IPS-20b (cell line): ENCODE data around the gene TMEM87B.

Experiments
- H3K27ac ChIP-seq: one replicate; pipeline ENCODE4 v1.5.1; 2013; ENCODE audit warnings: low read length
- H3K27me3 ChIP-seq: 2 replicates; pipeline ENCODE4 v1.6.1; 2013; ENCODE audit warnings: mild to moderate bottlenecking, low read length, inconsistent platforms; ENCODE audit not compliant: insufficient read depth
- H3K36me3 ChIP-seq: 2 replicates; pipeline ENCODE4 v1.6.1; 2013; ENCODE audit warnings: low read depth, mild to moderate bottlenecking, inconsistent platforms, low read length, moderate library complexity; ENCODE audit not compliant: insufficient read depth
- H3K4me1 ChIP-seq: 2 replicates; pipeline ENCODE4 v1.6.1; 2013; ENCODE audit warnings: mild to moderate bottlenecking, control low read depth, inconsistent platforms, low read length, moderate library complexity; ENCODE audit not compliant: insufficient read depth
- H3K4me3 ChIP-seq: 2 replicates; pipeline ENCODE4 v1.5.1; 2013; ENCODE audit warnings: mild to moderate bottlenecking, low read length, inconsistent platforms
- H3K9ac ChIP-seq: 2 replicates; pipeline ENCODE4 v1.6.1; 2013; ENCODE audit warnings: low read depth, mild to moderate bottlenecking, inconsistent platforms, low read length, moderate library complexity
- H3K9me3 ChIP-seq: 2 replicates; pipeline ENCODE4 v1.6.1; 2013; ENCODE audit warnings: mild to moderate bottlenecking, low read depth, low read length, inconsistent platforms; ENCODE audit not compliant: insufficient read depth

Gene TMEM87B

DNA sequence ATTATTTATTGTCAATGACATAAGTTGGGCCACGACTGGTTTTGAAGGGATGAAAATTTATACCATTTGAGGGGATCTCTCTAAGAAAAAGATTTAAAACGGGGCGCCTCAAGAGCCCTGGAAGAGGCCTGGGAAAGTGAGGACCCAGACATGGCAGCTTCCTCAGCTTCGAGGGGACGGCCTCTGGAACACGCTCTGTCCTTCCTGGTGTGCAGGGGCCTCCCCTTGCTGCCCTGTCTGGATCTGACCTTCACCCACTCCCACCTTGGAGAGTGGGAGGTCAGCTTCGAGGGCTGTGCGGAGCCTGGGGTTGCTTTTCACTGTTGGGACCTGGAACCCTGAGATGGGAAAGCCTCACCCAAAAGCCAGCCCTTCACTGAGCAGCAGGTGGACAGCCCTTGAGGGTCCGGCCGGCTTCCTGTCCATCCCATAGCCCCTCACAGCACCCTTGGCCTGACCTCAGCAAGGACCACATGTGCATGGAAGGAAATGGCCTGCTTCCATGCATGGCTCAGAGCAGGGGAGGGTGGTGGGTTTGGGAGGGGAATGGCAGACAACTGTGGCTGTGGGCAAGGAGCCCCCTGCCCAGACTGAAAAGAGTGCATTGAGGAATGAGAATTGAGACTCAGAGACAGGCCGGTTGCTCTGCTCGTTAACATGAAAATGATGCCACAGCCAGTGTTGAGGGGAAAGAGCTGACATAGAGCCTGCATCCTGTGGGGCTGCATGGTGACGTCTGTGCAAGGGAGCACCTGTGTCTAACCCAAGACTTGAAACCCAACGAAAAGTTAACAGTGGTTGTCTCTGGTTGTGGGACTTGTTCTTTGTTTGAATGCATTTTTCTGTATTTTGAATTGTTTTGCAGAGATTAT lies 99.4 kb downstream of the TMEM87B start:
- H3K4me3 ChIP-seq, result no peak overlapping the region
- no peaks in the 10 kb centered on the region for H3K4me1 ChIP-seq
- no peak overlapping the region for H3K27ac ChIP-seq
- no peaks in the 10 kb centered on the region for H3K36me3 ChIP-seq
- no peaks in the 10 kb centered on the region for H3K27me3 ChIP-seq
- no peaks in the 10 kb centered on the region for H3K9me3 ChIP-seq
- no peak overlapping the region for H3K9ac ChIP-seq

DNA sequence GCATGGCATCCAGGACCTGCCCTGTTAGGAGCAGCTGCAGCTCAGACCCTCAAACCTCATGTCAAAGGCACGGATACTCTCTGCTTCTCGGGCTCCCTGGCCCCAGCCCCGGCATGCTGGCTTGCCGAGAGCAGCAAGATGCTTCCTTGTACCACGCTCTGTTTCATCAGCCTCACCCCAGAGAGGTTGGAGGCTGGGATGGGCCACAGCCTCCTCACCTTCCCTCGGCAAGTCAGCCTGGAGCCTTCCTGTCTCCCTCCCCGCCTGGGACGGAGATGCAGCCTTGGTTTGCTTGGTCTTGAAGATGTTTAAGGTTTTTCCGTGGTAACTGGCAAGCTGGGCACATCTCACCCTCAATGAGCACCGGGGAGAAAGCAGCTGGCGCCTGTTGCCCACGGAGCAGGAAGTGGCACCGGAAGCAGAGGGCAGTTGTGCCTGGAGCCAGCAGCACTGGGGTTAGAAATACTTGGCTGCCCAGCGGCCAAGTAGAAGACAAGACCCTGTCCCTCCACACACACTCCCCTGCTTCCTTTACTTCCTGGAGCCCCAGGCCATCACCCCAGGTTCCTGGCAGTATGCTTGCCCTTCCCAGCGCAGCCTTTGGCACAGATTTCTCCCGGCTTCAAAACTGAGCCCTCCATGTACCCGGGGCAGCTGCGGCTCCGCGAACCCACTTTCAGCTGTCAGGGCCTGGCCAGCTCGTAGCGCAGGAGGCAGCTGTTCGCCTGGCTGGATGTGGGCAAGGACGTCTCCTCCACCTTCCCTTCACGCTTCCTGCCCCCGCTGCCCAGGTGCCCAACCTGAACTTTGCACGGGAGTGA lies 100.5 kb downstream of the TMEM87B start:
- Histone ChIP-seq H3K27me3 (no peaks in the 10 kb centered on the region), H3K9ac (no peak overlapping the region), H3K36me3 (no peaks in the 10 kb centered on the region), H3K9me3 (no peaks in the 10 kb centered on the region), H3K4me3 (no peak overlapping the region), H3K27ac (no peak overlapping the region), H3K4me1 (no peaks in the 10 kb centered on the region)

DNA sequence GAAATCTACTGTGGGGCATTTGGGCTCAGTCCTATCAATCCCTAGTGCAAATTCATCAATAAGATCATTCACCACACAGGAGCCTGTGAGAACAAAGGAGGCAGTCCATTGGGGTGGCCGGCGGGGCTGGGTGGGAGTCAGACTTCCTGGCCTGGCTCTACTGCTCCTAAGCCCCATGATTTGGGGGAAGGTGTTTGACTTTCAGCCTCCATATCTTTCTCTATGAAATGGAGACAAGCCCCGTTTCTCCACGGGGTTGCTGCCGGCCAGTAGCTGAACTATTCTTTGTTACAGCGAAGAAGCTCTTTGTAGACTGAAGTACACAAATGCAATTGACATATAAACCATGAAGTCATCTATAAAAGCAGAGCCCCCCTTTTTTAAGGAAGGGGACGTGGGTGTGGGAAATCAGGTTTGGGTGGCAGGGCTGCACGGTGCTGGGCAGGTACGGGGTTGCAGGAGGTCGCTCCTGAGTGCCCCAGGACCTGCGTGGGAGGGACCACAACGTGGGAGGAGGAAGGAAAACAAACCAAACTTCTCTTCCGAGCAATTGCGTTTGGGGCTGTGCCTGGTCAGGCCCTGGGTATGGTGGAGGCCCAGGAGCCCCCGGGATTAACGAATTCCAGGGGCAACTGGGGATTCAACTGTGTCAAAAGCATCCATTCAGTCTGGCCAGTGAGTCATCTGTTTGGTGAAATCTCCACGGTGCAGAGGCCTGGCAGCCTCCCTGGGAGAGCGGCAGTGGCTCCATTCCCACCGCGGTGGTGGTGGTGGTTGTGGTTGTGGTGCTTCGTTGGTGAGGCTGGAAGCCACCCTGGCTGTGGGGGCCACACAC lies 101.3 kb downstream of the TMEM87B start:
- H3K36me3 ChIP-seq, result no peaks in the 10 kb centered on the region
- H3K27me3 ChIP-seq, result no peaks in the 10 kb centered on the region
- H3K4me3 ChIP-seq, result no peak overlapping the region
- H3K27ac ChIP-seq, result no peak overlapping the region
- no peaks in the 10 kb centered on the region for H3K9me3 ChIP-seq
- H3K4me1 ChIP-seq, result no peaks in the 10 kb centered on the region
- H3K9ac ChIP-seq, result no peak overlapping the region

- Histone ChIP-seq H3K4me3 (no peak overlapping the region), H3K27me3 (no peaks in the 10 kb centered on the region), H3K36me3 (no peaks in the 10 kb centered on the region), H3K27ac (no peak overlapping the region), H3K9ac (no peak overlapping the region), H3K9me3 (no peaks in the 10 kb centered on the region), H3K4me1 (no peaks in the 10 kb centered on the region)
Measured at GRCh38 chr2:112157472-112157871, 102.4 kb downstream of the TMEM87B start.

DNA sequence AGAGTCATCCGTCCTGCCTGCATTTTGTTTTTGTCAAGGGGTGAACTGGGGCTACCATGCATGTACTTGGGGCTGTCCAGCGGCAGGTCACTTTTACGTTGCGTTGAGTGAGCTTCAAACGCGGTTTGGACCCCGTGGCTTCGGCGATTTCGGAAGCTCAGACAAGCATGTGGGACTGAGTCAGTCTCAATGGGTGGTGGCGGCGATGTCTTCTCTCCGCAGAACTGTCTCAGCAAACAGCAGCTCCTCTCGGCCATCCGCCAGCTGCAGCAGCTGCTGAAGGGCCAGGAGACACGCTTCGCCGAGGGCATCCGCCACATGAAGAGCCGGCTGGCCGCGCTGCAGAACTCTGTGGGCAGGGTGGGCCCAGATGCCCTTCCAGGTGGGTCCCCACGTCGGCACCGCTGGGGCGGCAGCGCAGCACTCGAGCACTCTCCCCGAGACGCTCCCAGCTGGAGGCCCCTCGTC lies 104.4 kb downstream of the TMEM87B start:
- Histone ChIP-seq H3K27me3 (no peaks in the 10 kb centered on the region), H3K4me3 (no peak overlapping the region), H3K9ac (no peak overlapping the region)

GRCh38 chr2:112160283-112161250 lies 105.5 kb downstream of the TMEM87B start:
- H3K36me3 ChIP-seq, result no peaks in the 10 kb centered on the region
- no peak overlapping the region for H3K9ac ChIP-seq

More for the DNA sequence above, 104.4 kb downstream of the TMEM87B start:
- Histone ChIP-seq H3K4me1 (no peaks in the 10 kb centered on the region), H3K27ac (no peak overlapping the region), H3K9me3 (no peaks in the 10 kb centered on the region), H3K36me3 (no peaks in the 10 kb centered on the region)

DNA sequence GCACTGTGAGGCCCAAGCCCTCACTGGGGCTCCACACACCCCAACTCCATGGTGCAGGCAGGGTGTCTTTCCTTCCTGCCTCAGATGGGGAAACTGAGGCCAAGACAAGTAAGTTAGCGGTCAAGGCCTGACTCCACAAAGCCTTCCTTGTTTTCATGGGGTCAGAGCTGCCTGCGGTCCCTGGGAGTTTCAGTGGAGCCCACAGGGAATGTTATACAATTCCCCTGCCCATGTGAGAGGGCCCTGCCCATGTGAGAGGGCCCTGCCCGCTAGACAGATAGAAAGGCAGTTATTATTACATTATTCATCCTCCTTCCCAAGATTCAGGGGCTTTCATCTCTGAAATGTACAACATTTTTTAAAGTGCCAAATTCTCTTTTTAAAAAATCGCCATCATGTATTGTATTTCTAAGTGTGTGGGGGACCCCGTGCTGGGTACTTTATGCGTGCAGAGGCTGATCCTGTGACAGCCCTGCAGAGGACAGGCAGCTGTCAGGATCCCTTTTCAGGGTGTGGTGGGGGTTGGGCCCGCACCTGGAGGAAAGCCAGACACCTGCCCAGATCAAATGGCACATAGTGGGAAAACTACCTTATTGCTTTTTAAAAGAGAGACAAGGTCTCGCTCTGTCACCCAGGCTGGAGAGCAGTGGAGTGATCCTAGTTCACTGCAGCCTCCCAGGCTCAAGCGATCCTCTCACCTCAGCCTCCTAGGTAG lies 106.5 kb downstream of the TMEM87B start:
- H3K9ac ChIP-seq, result no peak overlapping the region
- H3K9me3 ChIP-seq, result no peaks in the 10 kb centered on the region
- no peak overlapping the region for H3K4me3 ChIP-seq
- H3K27me3 ChIP-seq, result no peaks in the 10 kb centered on the region
- H3K36me3 ChIP-seq, result no peaks in the 10 kb centered on the region
- H3K4me1 ChIP-seq, result no peaks in the 10 kb centered on the region
- H3K27ac ChIP-seq, result no peak overlapping the region

More at GRCh38 chr2:112160283-112161250, 105.5 kb downstream of the TMEM87B start:
- no peaks in the 10 kb centered on the region for H3K4me1 ChIP-seq
- H3K9me3 ChIP-seq, result no peaks in the 10 kb centered on the region
- H3K4me3 ChIP-seq, result no peak overlapping the region
- H3K27me3 ChIP-seq, result no peaks in the 10 kb centered on the region
- H3K27ac ChIP-seq, result no peak overlapping the region

GRCh38 chr2:112162341-112162740 lies 107.3 kb downstream of the TMEM87B start:
- H3K27me3 ChIP-seq, result no peaks in the 10 kb centered on the region
- no peak overlapping the region for H3K9ac ChIP-seq
- H3K9me3 ChIP-seq, result no peaks in the 10 kb centered on the region
- no peaks in the 10 kb centered on the region for H3K36me3 ChIP-seq
- H3K4me1 ChIP-seq, result no peaks in the 10 kb centered on the region
- no peak overlapping the region for H3K27ac ChIP-seq
- H3K4me3 ChIP-seq, result no peak overlapping the region

- H3K36me3 ChIP-seq, result no peaks in the 10 kb centered on the region
- no peaks in the 10 kb centered on the region for H3K4me1 ChIP-seq
- no peak overlapping the region for H3K9ac ChIP-seq
- H3K9me3 ChIP-seq, result no peaks in the 10 kb centered on the region
- no peaks in the 10 kb centered on the region for H3K27me3 ChIP-seq
- H3K4me3 ChIP-seq, result no peak overlapping the region
- no peak overlapping the region for H3K27ac ChIP-seq
Measured at GRCh38 chr2:112162956-112163355, 107.9 kb downstream of the TMEM87B start.

GRCh38 chr2:112163541-112163981 lies 108.5 kb downstream of the TMEM87B start:
- Histone ChIP-seq H3K4me1 (no peaks in the 10 kb centered on the region), H3K9ac (no peak overlapping the region), H3K36me3 (no peaks in the 10 kb centered on the region), H3K9me3 (no peaks in the 10 kb centered on the region), H3K27me3 (no peaks in the 10 kb centered on the region), H3K4me3 (no peak overlapping the region), H3K27ac (no peak overlapping the region)
